Nephron (organoid): ENCODE measurements around the gene HOXA4.

Experiments used
- H3K27ac Mint-ChIP-seq, 3 experiments: 2 replicates each; pipeline ENCODE4 v1.8.0; 2020; ENCODE audit warnings: mixed read lengths in 3 of 3, mild to moderate bottlenecking in 2 of 3, moderate library complexity in 1 of 3
- H3K27me3 Mint-ChIP-seq: 2 replicates; pipeline ENCODE4 v1.8.0; 2021; ENCODE audit warnings: low read depth, mild to moderate bottlenecking, moderate library complexity, mixed read lengths
- H3K36me3 Mint-ChIP-seq: 2 replicates; pipeline ENCODE4 v1.8.0; 2020; ENCODE audit warnings: low read depth, mixed read lengths
- H3K4me1 Mint-ChIP-seq: 2 replicates; pipeline ENCODE4 v1.8.0; 2020; ENCODE audit warnings: mixed read lengths
- H3K4me3 Mint-ChIP-seq, 3 experiments: 2 replicates each; pipeline ENCODE4 v1.8.0; 2020; ENCODE audit warnings: mild to moderate bottlenecking in 3 of 3, mixed read lengths in 3 of 3, moderate library complexity in 2 of 3
- H3K9me3 Mint-ChIP-seq: 2 replicates; pipeline ENCODE4 v1.8.0; 2020; ENCODE audit warnings: mixed read lengths
- CTCF ChIP-seq, 3 experiments: fragments of 200-600 bp; sonication (generic); IDR thresholded peaks; one replicate each; pipeline ENCODE4 v1.5.0; 2021; ENCODE audit warnings: antibody characterized with exemption in 3 of 3; ENCODE audit not compliant: unreplicated experiment in 3 of 3

Gene HOXA4

GRCh38 chr7:27130540-27131389 is at the start of gene HOXA4:
Gene HOXA4, minus strand, starts transcription at chr7:27130757. Its CDS starts 24 bp downstream, at chr7:27130733.
- H3K4me1 Mint-ChIP-seq = peaks cover 86% of the 10 kb centered on the region
- H3K36me3 Mint-ChIP-seq = peaks cover 47% of the 10 kb centered on the region
- H3K4me3 Mint-ChIP-seq = peak within 1 kb of the TSS; percentile 83 to 87 (median 85)
- no peaks in the 10 kb centered on the region for H3K9me3 Mint-ChIP-seq
- peaks cover 3% of the 10 kb centered on the region for H3K27me3 Mint-ChIP-seq
- no peak for TF ChIP-seq CTCF (IDR thresholded peaks at IDR 0.05; ENCODE audit: unreplicated experiment in 3 of 3)
- H3K27ac Mint-ChIP-seq = peak within 1 kb of the TSS; percentile 98 to 100 (median 99)

GRCh38 chr7:27179503-27180430 is 49.2 kb upstream of the HOXA4 start:
- Mint-ChIP-seq H3K36me3 (peaks cover 32% of the 10 kb centered on the region), H3K4me1 (peaks cover 46% of the 10 kb centered on the region), H3K9me3 (no peaks in the 10 kb centered on the region), H3K4me3 (peak overlapping the region; percentile 83 to 93 (median 92)), H3K27me3 (peaks cover 98% of the 10 kb centered on the region), H3K27ac (peak overlapping the region; percentile 95 to 100 (median 96))
- peak; percentile 92 to 97 (median 96) for TF ChIP-seq CTCF (IDR thresholded peaks at IDR 0.05; ENCODE audit: unreplicated experiment in 3 of 3)

GRCh38 chr7:27179030-27179429 is 48.5 kb upstream of the HOXA4 start:
- Mint-ChIP-seq H3K27me3 (peaks cover 94% of the 10 kb centered on the region), H3K4me3 (peak overlapping the region; percentile 83 to 93 (median 92)), H3K4me1 (peaks cover 46% of the 10 kb centered on the region), H3K9me3 (no peaks in the 10 kb centered on the region), H3K36me3 (peaks cover 32% of the 10 kb centered on the region), H3K27ac (peak overlapping the region; percentile 95 to 100 (median 96))
- no peak for TF ChIP-seq CTCF (IDR thresholded peaks at IDR 0.05; ENCODE audit: unreplicated experiment in 3 of 3)

GRCh38 chr7:27178366-27178765 is 47.8 kb upstream of the HOXA4 start:
- TF ChIP-seq CTCF (IDR thresholded peaks at IDR 0.05; ENCODE audit: unreplicated experiment in 3 of 3) = no peak
- H3K27ac Mint-ChIP-seq = peak overlapping the region; percentile 95 to 100 (median 96)

GRCh38 chr7:27177795-27178320 is 47.3 kb upstream of the HOXA4 start:
- no peak for TF ChIP-seq CTCF (IDR thresholded peaks at IDR 0.05; ENCODE audit: unreplicated experiment in 3 of 3)
- Mint-ChIP-seq H3K27me3 (peaks cover 82% of the 10 kb centered on the region), H3K36me3 (peaks cover 32% of the 10 kb centered on the region), H3K27ac (peak overlapping the region; percentile 95 to 100 (median 96)), H3K4me1 (peaks cover 44% of the 10 kb centered on the region), H3K9me3 (no peaks in the 10 kb centered on the region), H3K4me3 (peak overlapping the region; percentile 83 to 93 (median 92))

More at GRCh38 chr7:27178366-27178765, 47.8 kb upstream of the HOXA4 start:
- peaks cover 32% of the 10 kb centered on the region for H3K36me3 Mint-ChIP-seq
- no peaks in the 10 kb centered on the region for H3K9me3 Mint-ChIP-seq
- H3K4me1 Mint-ChIP-seq = peaks cover 46% of the 10 kb centered on the region
- H3K27me3 Mint-ChIP-seq = peaks cover 87% of the 10 kb centered on the region
- H3K4me3 Mint-ChIP-seq = peak overlapping the region; percentile 83 to 93 (median 92)
